ENCODE results near the gene EFTUD2. TPM values are rescaled to one million over a fixed set of nuclear protein-coding genes. Genes with fewer than 3 reads are reported as not detected.

EFTUD2 gene
- total and polyA plus RNA-seq, 2 experiments from 2014 or later: 65.2 to 87.0 TPM

DNA sequence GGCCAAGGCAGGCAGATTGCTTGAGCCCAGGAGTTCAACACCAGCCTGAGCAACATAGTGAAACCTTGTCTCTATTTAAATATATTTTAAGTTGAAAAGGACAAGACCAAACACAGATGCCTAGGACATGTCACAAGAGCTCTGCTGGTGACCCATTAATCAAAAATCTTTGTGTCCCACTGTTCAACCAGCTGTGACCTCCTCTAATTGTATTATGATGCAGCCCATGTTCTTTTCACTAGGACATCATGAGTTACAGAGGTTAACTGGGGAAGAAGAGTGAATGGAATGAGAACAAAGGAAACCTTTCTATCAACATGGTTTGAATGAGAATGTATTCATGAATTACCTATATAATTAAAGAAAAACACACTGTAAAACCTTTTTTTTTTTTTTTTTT, 7.0 kb downstream of the EFTUD2 start:
- no peaks in the 10 kb centered on the region for H3K4me1 ChIP-seq (ENCODE audit: insufficient read depth)
- H3K9me3 ChIP-seq (ENCODE audit: low read depth): no peaks in the 10 kb centered on the region
- TF ChIP-seq EZH2 (IDR thresholded peaks at IDR 0.05; ENCODE audit: borderline replicate concordance) (no peak), EZH2phosphoT487 (IDR thresholded peaks at IDR 0.05; ENCODE audit: low read depth, severe bottlenecking, unreplicated experiment) (no peak)
- TF ChIP-seq, protein P1, sequence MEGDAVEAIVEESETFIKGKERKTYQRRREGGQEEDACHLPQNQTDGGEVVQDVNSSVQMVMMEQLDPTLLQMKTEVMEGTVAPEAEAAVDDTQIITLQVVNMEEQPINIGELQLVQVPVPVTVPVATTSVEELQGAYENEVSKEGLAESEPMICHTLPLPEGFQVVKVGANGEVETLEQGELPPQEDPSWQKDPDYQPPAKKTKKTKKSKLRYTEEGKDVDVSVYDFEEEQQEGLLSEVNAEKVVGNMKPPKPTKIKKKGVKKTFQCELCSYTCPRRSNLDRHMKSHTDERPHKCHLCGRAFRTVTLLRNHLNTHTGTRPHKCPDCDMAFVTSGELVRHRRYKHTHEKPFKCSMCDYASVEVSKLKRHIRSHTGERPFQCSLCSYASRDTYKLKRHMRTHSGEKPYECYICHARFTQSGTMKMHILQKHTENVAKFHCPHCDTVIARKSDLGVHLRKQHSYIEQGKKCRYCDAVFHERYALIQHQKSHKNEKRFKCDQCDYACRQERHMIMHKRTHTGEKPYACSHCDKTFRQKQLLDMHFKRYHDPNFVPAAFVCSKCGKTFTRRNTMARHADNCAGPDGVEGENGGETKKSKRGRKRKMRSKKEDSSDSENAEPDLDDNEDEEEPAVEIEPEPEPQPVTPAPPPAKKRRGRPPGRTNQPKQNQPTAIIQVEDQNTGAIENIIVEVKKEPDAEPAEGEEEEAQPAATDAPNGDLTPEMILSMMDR (IDR thresholded peaks at IDR 0.05; ENCODE audit: poor library complexity): no peak
- no peaks in the 10 kb centered on the region for H4K20me1 ChIP-seq (ENCODE audit: insufficient read depth, poor library complexity, severe bottlenecking)
- H3K27me3 ChIP-seq: no peaks in the 10 kb centered on the region
- no peak overlapping the region for H2AFZ ChIP-seq
- no peaks in the 10 kb centered on the region for H3K36me3 ChIP-seq (replicated peaks; ENCODE audit: insufficient read depth, low read depth)
- H3K4me2 ChIP-seq: no peak overlapping the region
- H3K79me2 ChIP-seq: peaks cover 74% of the 10 kb centered on the region
- no peaks in the 10 kb centered on the region for H3K9me2 ChIP-seq (replicated peaks; ENCODE audit: insufficient read depth)
- no peak overlapping the region for H3K4me3 ChIP-seq
- no peak overlapping the region for H3K27ac ChIP-seq
- DNase-seq (ENCODE audit: low spot score): no peak

DNA sequence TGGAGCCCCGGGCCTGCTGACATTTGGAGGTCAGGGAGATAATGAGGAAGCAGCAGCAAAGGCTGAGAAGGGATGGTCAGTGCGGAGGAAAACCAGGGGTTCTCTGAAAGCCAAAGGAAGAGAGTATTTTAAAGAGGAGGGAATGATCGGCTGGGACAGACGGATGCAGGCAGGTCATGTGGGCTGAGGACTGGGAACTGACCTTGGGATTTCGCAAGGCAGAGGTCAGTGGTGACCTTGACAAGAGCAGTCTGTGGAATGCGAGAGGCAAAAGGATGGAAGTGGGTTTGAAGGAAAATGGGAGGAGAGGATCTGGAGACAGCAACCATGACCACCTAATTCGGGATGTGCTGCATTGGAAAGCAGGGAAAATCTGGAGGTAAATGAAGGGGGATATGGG, 10.2 kb downstream of the EFTUD2 start:
- Histone ChIP-seq H3K27ac (no peak overlapping the region), H2AFZ (no peak overlapping the region), H3K9me3 (ENCODE audit: low read depth) (no peaks in the 10 kb centered on the region), H3K27me3 (no peaks in the 10 kb centered on the region), H3K79me2 (peaks cover 46% of the 10 kb centered on the region), H3K4me1 (ENCODE audit: insufficient read depth) (no peaks in the 10 kb centered on the region), H3K36me3 (replicated peaks; ENCODE audit: insufficient read depth, low read depth) (peaks cover 6% of the 10 kb centered on the region), H3K4me3 (no peak overlapping the region), H4K20me1 (ENCODE audit: insufficient read depth, poor library complexity, severe bottlenecking) (no peaks in the 10 kb centered on the region), H3K9me2 (replicated peaks; ENCODE audit: insufficient read depth) (no peaks in the 10 kb centered on the region), H3K4me2 (no peak overlapping the region)
- TF ChIP-seq EZH2 (IDR thresholded peaks at IDR 0.05; ENCODE audit: borderline replicate concordance) (no peak), EZH2phosphoT487 (IDR thresholded peaks at IDR 0.05; ENCODE audit: low read depth, severe bottlenecking, unreplicated experiment) (no peak)
- TF ChIP-seq, protein P1 (IDR thresholded peaks at IDR 0.05; ENCODE audit: poor library complexity): no peak
- WGBS (ENCODE audit: low lambda C conversion rate, missing lambda C conversion rate): 94% methylated on average over 7 of the region's 7 CpGs
- no peak for DNase-seq (ENCODE audit: low spot score)

DNA sequence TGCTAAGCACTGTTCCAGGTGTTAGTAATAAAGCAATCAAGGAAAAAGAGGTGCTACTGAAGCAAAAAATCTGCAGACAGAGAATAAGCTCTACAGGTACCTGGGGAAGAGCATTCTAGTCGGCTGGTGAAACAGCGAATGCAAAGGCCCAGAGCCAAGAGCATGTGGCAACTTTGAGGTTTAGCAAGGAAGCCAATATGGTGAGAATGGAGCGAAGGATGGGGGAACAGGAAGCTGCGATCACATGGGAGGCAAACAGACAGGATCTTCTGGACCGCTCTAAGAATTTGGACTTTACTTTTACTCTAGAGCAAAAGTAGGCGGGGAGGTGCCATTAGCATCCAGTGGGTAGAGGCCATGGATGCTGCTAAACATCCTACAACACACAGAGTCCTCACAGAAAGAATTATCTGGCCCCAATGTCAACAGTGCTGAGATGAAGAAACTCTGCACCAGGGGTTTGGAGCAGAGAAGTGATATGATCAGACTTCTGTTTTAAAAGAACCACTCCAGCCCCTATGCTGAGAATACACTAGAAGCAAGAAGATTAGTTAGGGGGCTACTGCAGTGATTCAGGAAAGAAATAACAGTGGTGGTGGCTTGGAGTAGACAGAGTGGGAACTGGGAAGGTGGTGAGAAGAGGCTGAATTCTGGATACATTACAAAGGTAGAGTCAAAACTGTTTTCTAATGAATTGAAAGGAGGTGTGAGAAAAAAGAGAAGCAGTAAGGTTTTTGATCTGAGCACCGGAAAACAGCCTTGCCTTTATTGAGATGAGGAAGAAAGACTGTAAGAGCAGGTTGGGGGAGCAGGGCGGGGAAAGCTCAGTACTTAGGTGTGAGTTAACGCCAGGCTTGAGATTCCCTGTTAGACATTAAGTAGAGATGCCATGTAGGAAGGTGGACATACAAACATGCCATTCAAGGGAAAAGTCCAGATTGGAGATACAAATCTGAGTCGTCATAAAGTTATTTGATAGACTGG, 11.0 kb downstream of the EFTUD2 start:
- WGBS (ENCODE audit: low lambda C conversion rate, missing lambda C conversion rate): 96% methylated on average over 10 of the region's 10 CpGs
- H2AFZ ChIP-seq: no peak overlapping the region
- no peak overlapping the region for H3K4me3 ChIP-seq
- H4K20me1 ChIP-seq (ENCODE audit: insufficient read depth, poor library complexity, severe bottlenecking): no peaks in the 10 kb centered on the region
- H3K27ac ChIP-seq: no peak overlapping the region
- no peaks in the 10 kb centered on the region for H3K4me1 ChIP-seq (ENCODE audit: insufficient read depth)
- H3K4me2 ChIP-seq: no peak overlapping the region
- no peaks in the 10 kb centered on the region for H3K9me2 ChIP-seq (replicated peaks; ENCODE audit: insufficient read depth)
- TF ChIP-seq EZH2phosphoT487 (IDR thresholded peaks at IDR 0.05; ENCODE audit: low read depth, severe bottlenecking, unreplicated experiment) (no peak), EZH2 (IDR thresholded peaks at IDR 0.05; ENCODE audit: borderline replicate concordance) (no peak)
- TF ChIP-seq, protein P1 (IDR thresholded peaks at IDR 0.05; ENCODE audit: poor library complexity): no peak
- DNase-seq (ENCODE audit: low spot score): no peak
- H3K9me3 ChIP-seq (ENCODE audit: low read depth): no peaks in the 10 kb centered on the region
- H3K79me2 ChIP-seq: peaks cover 44% of the 10 kb centered on the region
- no peaks in the 10 kb centered on the region for H3K27me3 ChIP-seq
- peaks cover 6% of the 10 kb centered on the region for H3K36me3 ChIP-seq (replicated peaks; ENCODE audit: insufficient read depth, low read depth)

Measured in hepatocyte (in vitro differentiated cells).